Measurements from ENCODE around the gene TMEM255B. TPM values are rescaled to one million over a fixed set of nuclear protein-coding genes. Genes with fewer than 3 reads are reported as not detected.
"Not testable (repeated sequence)": the region's sequence is repeated elsewhere in the genome, so short reads cannot be mapped to it uniquely, and the experiment has no call there.

The TMEM255B gene
- total RNA-seq, 2 donors from 2014 or later, result 0.96 to 4.6 TPM

GRCh38 chr13:113827021-113827420 is 68.0 kb downstream of the TMEM255B start:
- peaks cover 0 to 7% of the 10 kb centered on the region in 2 donors for H3K36me3 ChIP-seq

GRCh38 chr13:113828282-113828825 is 69.3 kb downstream of the TMEM255B start:
- 97% methylated on average over 20 of the region's 20 CpGs for WGBS
- Histone ChIP-seq H3K36me3 (peaks cover 0 to 7% of the 10 kb centered on the region in 2 donors), H3K4me3 (no peak overlapping the region), H3K9me3 (no peaks in the 10 kb centered on the region), H3K27me3 (replicated peaks; ENCODE audit: insufficient read depth) (no peaks in the 10 kb centered on the region), H3K4me1 (replicated peaks) (no peaks in the 10 kb centered on the region), H3K27ac (no peak overlapping the region)
- no peak for TF ChIP-seq POLR2AphosphoS5 (IDR thresholded peaks at IDR 0.05)
- TF ChIP-seq POLR2A (IDR thresholded peaks at IDR 0.05), result no peak
- TF ChIP-seq CTCF (IDR thresholded peaks at IDR 0.05), result no peak
- DNase-seq (ENCODE audit: low spot score), result no peak
- intact Hi-C loops (cut with DNase I), result no loop called here

More at GRCh38 chr13:113827021-113827420, 68.0 kb downstream of the TMEM255B start:
- Histone ChIP-seq H3K27me3 (replicated peaks; ENCODE audit: insufficient read depth) (no peaks in the 10 kb centered on the region), H3K4me1 (replicated peaks) (peaks cover 1% of the 10 kb centered on the region), H3K4me3 (no peak overlapping the region), H3K27ac (no peak overlapping the region), H3K9me3 (no peaks in the 10 kb centered on the region)
- no peak for TF ChIP-seq POLR2A (IDR thresholded peaks at IDR 0.05)
- no peak for TF ChIP-seq CTCF (IDR thresholded peaks at IDR 0.05)
- no peak for TF ChIP-seq POLR2AphosphoS5 (IDR thresholded peaks at IDR 0.05)
- intact Hi-C loops (cut with DNase I), result no loop called here
- WGBS, result 93% methylated on average over 19 of the region's 19 CpGs
- DNase-seq (ENCODE audit: low spot score), result no peak

GRCh38 chr13:113830426-113830950 is 71.5 kb downstream of the TMEM255B start:
- H3K9me3 ChIP-seq; DNase-seq (ENCODE audit: low spot score); intact Hi-C loops (cut with DNase I); H3K27ac ChIP-seq; H3K4me3 ChIP-seq; H3K4me1 ChIP-seq (replicated peaks); H3K27me3 ChIP-seq (replicated peaks; ENCODE audit: insufficient read depth); H3K36me3 ChIP-seq: not testable (repeated sequence)
- 87% methylated on average over 12 of the region's 22 CpGs for WGBS

- peaks cover 4 to 7% of the 10 kb centered on the region in 2 donors for H3K36me3 ChIP-seq
- no peaks in the 10 kb centered on the region for H3K9me3 ChIP-seq
- H3K27me3 ChIP-seq (replicated peaks; ENCODE audit: insufficient read depth), result no peaks in the 10 kb centered on the region
- DNase-seq (ENCODE audit: low spot score), result no peak
- H3K4me3 ChIP-seq, result no peak overlapping the region
- no peak overlapping the region for H3K27ac ChIP-seq
- WGBS, result 90% methylated on average over 23 of the region's 23 CpGs
- no peak for TF ChIP-seq POLR2A (IDR thresholded peaks at IDR 0.05)
- no peak for TF ChIP-seq POLR2AphosphoS5 (IDR thresholded peaks at IDR 0.05)
- TF ChIP-seq CTCF (IDR thresholded peaks at IDR 0.05), result no peak
- intact Hi-C loops (cut with DNase I), result no loop called here
- H3K4me1 ChIP-seq (replicated peaks), result no peaks in the 10 kb centered on the region
These were observed 72.0 kb downstream of the TMEM255B start for GRCh38 chr13:113831061-113831460.

- no peak for DNase-seq (ENCODE audit: low spot score)
- H3K27ac ChIP-seq, result no peak overlapping the region
- TF ChIP-seq POLR2A (IDR thresholded peaks at IDR 0.05) (no peak), CTCF (IDR thresholded peaks at IDR 0.05) (no peak), POLR2AphosphoS5 (IDR thresholded peaks at IDR 0.05) (no peak)
- no peaks in the 10 kb centered on the region for H3K27me3 ChIP-seq (replicated peaks; ENCODE audit: insufficient read depth)
- H3K9me3 ChIP-seq, result no peaks in the 10 kb centered on the region
- H3K4me3 ChIP-seq, result no peak overlapping the region
- H3K4me1 ChIP-seq (replicated peaks), result peaks cover 4% of the 10 kb centered on the region
- peaks cover 3 to 4% of the 10 kb centered on the region in 2 donors for H3K36me3 ChIP-seq
- intact Hi-C loops (cut with DNase I), result no loop called here
- WGBS, result 94% methylated on average over 17 of the region's 19 CpGs
These were observed 73.2 kb downstream of the TMEM255B start for GRCh38 chr13:113832205-113832604.

Data from prostate gland (tissue), 2 donors.